Measurements from ENCODE around the gene BEND7.
"Not testable (repeated sequence)": the region's sequence is repeated elsewhere in the genome, so short reads cannot be mapped to it uniquely, and the experiment has no call there.

Gene BEND7

GRCh38 chr10:13414137-13414536, 114.7 kb downstream of the BEND7 start:
- H3K4me1 ChIP-seq (ENCODE audit: low read depth, poor library complexity, severe bottlenecking): no peaks in the 10 kb centered on the region
- no peaks in the 10 kb centered on the region for H4K20me1 ChIP-seq (ENCODE audit: insufficient read depth)
- no peak overlapping the region for H3K4me3 ChIP-seq (IDR thresholded peaks at IDR 0.05; ENCODE audit: insufficient read depth, low read depth, low read length)
- no peak overlapping the region for H3K9ac ChIP-seq
- no peaks in the 10 kb centered on the region for H3K79me2 ChIP-seq (ENCODE audit: insufficient read depth, low read depth)
- TF ChIP-seq CTCF (conservative IDR thresholded peaks at IDR 0.05; ENCODE audit: low read depth, low read length): no peak
- no peak overlapping the region for H3K4me2 ChIP-seq
- no peaks in the 10 kb centered on the region for H3K27me3 ChIP-seq (ENCODE audit: insufficient read depth, low read depth)
- H3K36me3 ChIP-seq (ENCODE audit: insufficient read depth): no peaks in the 10 kb centered on the region
- no peak overlapping the region for H2AFZ ChIP-seq (ENCODE audit: low read depth)
- H3K27ac ChIP-seq: no peak overlapping the region

GRCh38 chr10:13412894-13413293, 115.9 kb downstream of the BEND7 start:
- no peaks in the 10 kb centered on the region for H3K36me3 ChIP-seq (ENCODE audit: insufficient read depth)
- H2AFZ ChIP-seq (ENCODE audit: low read depth): no peak overlapping the region
- H3K27ac ChIP-seq: no peak overlapping the region
- no peak overlapping the region for H3K4me2 ChIP-seq
- H3K4me1 ChIP-seq (ENCODE audit: low read depth, poor library complexity, severe bottlenecking): no peaks in the 10 kb centered on the region
- no peak overlapping the region for H3K9ac ChIP-seq
- H3K27me3 ChIP-seq (ENCODE audit: insufficient read depth, low read depth): no peaks in the 10 kb centered on the region
- H3K79me2 ChIP-seq (ENCODE audit: insufficient read depth, low read depth): no peaks in the 10 kb centered on the region
- no peak for TF ChIP-seq CTCF (conservative IDR thresholded peaks at IDR 0.05; ENCODE audit: low read depth, low read length)
- H3K4me3 ChIP-seq (IDR thresholded peaks at IDR 0.05; ENCODE audit: insufficient read depth, low read depth, low read length): no peak overlapping the region
- no peaks in the 10 kb centered on the region for H4K20me1 ChIP-seq (ENCODE audit: insufficient read depth)

GRCh38 chr10:13404791-13405190, 124.0 kb downstream of the BEND7 start:
- H4K20me1 ChIP-seq (ENCODE audit: insufficient read depth): no peaks in the 10 kb centered on the region
- no peak overlapping the region for H3K4me3 ChIP-seq (IDR thresholded peaks at IDR 0.05; ENCODE audit: insufficient read depth, low read depth, low read length)
- H2AFZ ChIP-seq (ENCODE audit: low read depth): no peak overlapping the region; the same call in 1 of the 2 replicates
- no peak for TF ChIP-seq CTCF (conservative IDR thresholded peaks at IDR 0.05; ENCODE audit: low read depth, low read length)
- no peaks in the 10 kb centered on the region for H3K79me2 ChIP-seq (ENCODE audit: insufficient read depth, low read depth)
- H3K27me3 ChIP-seq (ENCODE audit: insufficient read depth, low read depth): no peaks in the 10 kb centered on the region
- H3K36me3 ChIP-seq (ENCODE audit: insufficient read depth): no peaks in the 10 kb centered on the region
- H3K4me1 ChIP-seq (ENCODE audit: low read depth, poor library complexity, severe bottlenecking): no peaks in the 10 kb centered on the region
- no peak overlapping the region for H3K27ac ChIP-seq
- H3K9ac ChIP-seq: no peak overlapping the region
- no peak overlapping the region for H3K4me2 ChIP-seq

- no peak overlapping the region for H3K4me3 ChIP-seq (IDR thresholded peaks at IDR 0.05; ENCODE audit: insufficient read depth, low read depth, low read length)
- TF ChIP-seq CTCF (conservative IDR thresholded peaks at IDR 0.05; ENCODE audit: low read depth, low read length): no peak
- H3K4me2 ChIP-seq: no peak overlapping the region
- no peak overlapping the region for H3K27ac ChIP-seq
- H3K36me3 ChIP-seq (ENCODE audit: insufficient read depth): no peaks in the 10 kb centered on the region
- H3K79me2 ChIP-seq (ENCODE audit: insufficient read depth, low read depth): no peaks in the 10 kb centered on the region
- H3K27me3 ChIP-seq (ENCODE audit: insufficient read depth, low read depth): no peaks in the 10 kb centered on the region
- no peak overlapping the region for H3K9ac ChIP-seq
- no peaks in the 10 kb centered on the region for H4K20me1 ChIP-seq (ENCODE audit: insufficient read depth)
- H2AFZ ChIP-seq (ENCODE audit: low read depth): no peak overlapping the region; the same call in 1 of the 2 replicates
- no peaks in the 10 kb centered on the region for H3K4me1 ChIP-seq (ENCODE audit: low read depth, poor library complexity, severe bottlenecking)
Observed at GRCh38 chr10:13404305-13404759, 124.5 kb downstream of the BEND7 start.

GRCh38 chr10:13403426-13403825, 125.4 kb downstream of the BEND7 start:
- not testable (repeated sequence) for H4K20me1 ChIP-seq (ENCODE audit: insufficient read depth); H3K4me1 ChIP-seq (ENCODE audit: low read depth, poor library complexity, severe bottlenecking); H3K4me2 ChIP-seq; H3K4me3 ChIP-seq (IDR thresholded peaks at IDR 0.05; ENCODE audit: insufficient read depth, low read depth, low read length); H2AFZ ChIP-seq (ENCODE audit: low read depth); H3K79me2 ChIP-seq (ENCODE audit: insufficient read depth, low read depth); H3K27ac ChIP-seq; H3K36me3 ChIP-seq (ENCODE audit: insufficient read depth); H3K27me3 ChIP-seq (ENCODE audit: insufficient read depth, low read depth); H3K9ac ChIP-seq
